Right hindlimb (tissue), 1 donor: ENCODE data around the gene CTNNBIP1.
"Not testable (repeated sequence)": the region's sequence is repeated elsewhere in the genome, so short reads cannot be mapped to it uniquely, and the experiment has no call there.

Experiments used
- DNase-seq: peaks from one replicate; pipeline ENCODE4 v3.0.0-alpha.2; 2018

CTNNBIP1 gene

GRCh38 chr1:9825093-9826074 is 84.7 kb downstream of the CTNNBIP1 start:
- DNase-seq: peak; percentile 68

GRCh38 chr1:9824702-9825089 is 85.4 kb downstream of the CTNNBIP1 start:
- no peak for DNase-seq

GRCh38 chr1:9823943-9824701 is 85.9 kb downstream of the CTNNBIP1 start, which contains the start of gene CLSTN1:
Gene CLSTN1 (minus strand): TSS chr1:9823965. CDS start chr1:9823733, 232 bp downstream.
- peak; percentile 94 for DNase-seq

- DNase-seq: no peak
Measured at GRCh38 chr1:9823693-9823942, 86.5 kb downstream of the CTNNBIP1 start.

- DNase-seq: peak; percentile 38
Measured at GRCh38 chr1:9822897-9823692, 87.0 kb downstream of the CTNNBIP1 start.

GRCh38 chr1:9822490-9822889 is 87.6 kb downstream of the CTNNBIP1 start:
- no peak for DNase-seq

GRCh38 chr1:9821710-9822109 is 88.4 kb downstream of the CTNNBIP1 start:
- DNase-seq: no peak

- DNase-seq: no peak
Measured at GRCh38 chr1:9820521-9820920, 89.5 kb downstream of the CTNNBIP1 start.

- no peak for DNase-seq
Measured at GRCh38 chr1:9817734-9818133, 92.3 kb downstream of the CTNNBIP1 start.

GRCh38 chr1:9816199-9816598 is 93.9 kb downstream of the CTNNBIP1 start:
- DNase-seq: no peak

GRCh38 chr1:9815150-9815549 is 94.9 kb downstream of the CTNNBIP1 start:
- no peak for DNase-seq

GRCh38 chr1:9814619-9815018 is 95.5 kb downstream of the CTNNBIP1 start:
- no peak for DNase-seq

- DNase-seq: no peak
Measured at GRCh38 chr1:9811239-9811966, 98.7 kb downstream of the CTNNBIP1 start.

GRCh38 chr1:9809100-9809510 is 101.0 kb downstream of the CTNNBIP1 start:
- DNase-seq: no peak

GRCh38 chr1:9808459-9808858 is 101.6 kb downstream of the CTNNBIP1 start:
- DNase-seq: no peak

- DNase-seq: no peak
Measured at GRCh38 chr1:9807541-9807940, 102.5 kb downstream of the CTNNBIP1 start.

GRCh38 chr1:9805972-9806371 is 104.1 kb downstream of the CTNNBIP1 start:
- DNase-seq: not testable (repeated sequence)

- no peak for DNase-seq
Measured at GRCh38 chr1:9805006-9805508, 105.0 kb downstream of the CTNNBIP1 start.

- not testable (repeated sequence) for DNase-seq
Measured at GRCh38 chr1:9803003-9803918, 106.8 kb downstream of the CTNNBIP1 start.

- DNase-seq: no peak
Measured at GRCh38 chr1:9801909-9802308, 108.2 kb downstream of the CTNNBIP1 start.
